ENCODE data around the gene EPHB2. TPM values are rescaled to one million over a fixed set of nuclear protein-coding genes. Genes with fewer than 3 reads are reported as not detected.

The EPHB2 gene
- total RNA-seq, 1 donor from 2014 or later = 5.0 TPM

GRCh38 chr1:22812993-22813790 lies 102.6 kb downstream of the EPHB2 start:
- DNase-seq (no peak), ATAC-seq (no peak)
- Histone ChIP-seq H3K27me3 (ENCODE audit: low read depth) (no peaks in the 10 kb centered on the region), H3K36me3 (no peaks in the 10 kb centered on the region), H3K9me3 (no peaks in the 10 kb centered on the region), H3K4me1 (peaks cover 3% of the 10 kb centered on the region), H3K4me3 (no peak overlapping the region), H3K27ac (no peak overlapping the region)
- no peak for TF ChIP-seq CTCF (IDR thresholded peaks at IDR 0.05)
- intact Hi-C loops (cut with DNase I) = no loop called here

- ATAC-seq (peak; percentile 69 to 85), DNase-seq (peak; percentile 77)
- Histone ChIP-seq H3K9me3 (no peaks in the 10 kb centered on the region), H3K27me3 (ENCODE audit: low read depth) (no peaks in the 10 kb centered on the region), H3K27ac (no peak overlapping the region), H3K36me3 (no peaks in the 10 kb centered on the region), H3K4me1 (no peaks in the 10 kb centered on the region), H3K4me3 (no peak overlapping the region)
- intact Hi-C loops (cut with DNase I) = no loop called here
- no peak for TF ChIP-seq CTCF (IDR thresholded peaks at IDR 0.05)
Observed at GRCh38 chr1:22814176-22815042, 103.8 kb downstream of the EPHB2 start.

- ATAC-seq (no peak), DNase-seq (no peak)
- no peak overlapping the region for H3K27ac ChIP-seq
Observed at GRCh38 chr1:22815043-22815365, 104.4 kb downstream of the EPHB2 start.

GRCh38 chr1:22815421-22816066 lies 104.9 kb downstream of the EPHB2 start:
- no peak overlapping the region for H3K27ac ChIP-seq

More at GRCh38 chr1:22815043-22815365, 104.4 kb downstream of the EPHB2 start:
- Histone ChIP-seq H3K4me3 (no peak overlapping the region), H3K36me3 (no peaks in the 10 kb centered on the region), H3K9me3 (no peaks in the 10 kb centered on the region), H3K4me1 (no peaks in the 10 kb centered on the region), H3K27me3 (ENCODE audit: low read depth) (no peaks in the 10 kb centered on the region)
- intact Hi-C loops (cut with DNase I) = no loop called here
- no peak for TF ChIP-seq CTCF (IDR thresholded peaks at IDR 0.05)

More at GRCh38 chr1:22815421-22816066, 104.9 kb downstream of the EPHB2 start:
- no peak for DNase-seq
- intact Hi-C loops (cut with DNase I) = no loop called here
- ATAC-seq = no peak
- H3K9me3 ChIP-seq = no peaks in the 10 kb centered on the region
- no peaks in the 10 kb centered on the region for H3K4me1 ChIP-seq
- no peaks in the 10 kb centered on the region for H3K36me3 ChIP-seq
- no peak overlapping the region for H3K4me3 ChIP-seq
- TF ChIP-seq CTCF (IDR thresholded peaks at IDR 0.05) = no peak
- H3K27me3 ChIP-seq (ENCODE audit: low read depth) = no peaks in the 10 kb centered on the region
